Measurements from ENCODE around the gene TMEM51.

- TF ChIP-seq, protein P1, sequence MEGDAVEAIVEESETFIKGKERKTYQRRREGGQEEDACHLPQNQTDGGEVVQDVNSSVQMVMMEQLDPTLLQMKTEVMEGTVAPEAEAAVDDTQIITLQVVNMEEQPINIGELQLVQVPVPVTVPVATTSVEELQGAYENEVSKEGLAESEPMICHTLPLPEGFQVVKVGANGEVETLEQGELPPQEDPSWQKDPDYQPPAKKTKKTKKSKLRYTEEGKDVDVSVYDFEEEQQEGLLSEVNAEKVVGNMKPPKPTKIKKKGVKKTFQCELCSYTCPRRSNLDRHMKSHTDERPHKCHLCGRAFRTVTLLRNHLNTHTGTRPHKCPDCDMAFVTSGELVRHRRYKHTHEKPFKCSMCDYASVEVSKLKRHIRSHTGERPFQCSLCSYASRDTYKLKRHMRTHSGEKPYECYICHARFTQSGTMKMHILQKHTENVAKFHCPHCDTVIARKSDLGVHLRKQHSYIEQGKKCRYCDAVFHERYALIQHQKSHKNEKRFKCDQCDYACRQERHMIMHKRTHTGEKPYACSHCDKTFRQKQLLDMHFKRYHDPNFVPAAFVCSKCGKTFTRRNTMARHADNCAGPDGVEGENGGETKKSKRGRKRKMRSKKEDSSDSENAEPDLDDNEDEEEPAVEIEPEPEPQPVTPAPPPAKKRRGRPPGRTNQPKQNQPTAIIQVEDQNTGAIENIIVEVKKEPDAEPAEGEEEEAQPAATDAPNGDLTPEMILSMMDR (conservative IDR thresholded peaks at IDR 0.05 in 1 of 2, IDR thresholded peaks at IDR 0.05 in 1 of 2; ENCODE audit: extremely low read depth in 1 of 2, insufficient read depth in 1 of 2, low read depth in 1 of 2, low read length in 2 of 2): no peak
- no peak for TF ChIP-seq EZH2 (IDR thresholded peaks at IDR 0.05; ENCODE audit: borderline replicate concordance, low read length)
Observed at GRCh38 chr1:15104768-15105167, 48.8 kb upstream of the TMEM51 start.

All from mammary epithelial cell (primary cell).